GM21576 (cell line): Measurements from ENCODE around the gene PDE9A.

Experiments
- ATAC-seq: cut with Tn5 transposase; IDR thresholded peaks from one replicate; pipeline ENCODE4 v1.9.1; 2021; ENCODE audit warnings: mild to moderate bottlenecking, moderate library complexity; ENCODE audit not compliant: unreplicated experiment

PDE9A gene

GRCh38 chr21:42684109-42684916, 30.9 kb downstream of the PDE9A start:
- no peak for ATAC-seq

GRCh38 chr21:42685036-42685435, 31.6 kb downstream of the PDE9A start:
- ATAC-seq: no peak

- no peak for ATAC-seq
These were observed 32.6 kb downstream of the PDE9A start for GRCh38 chr21:42685954-42686500.

GRCh38 chr21:42687796-42688195, 34.4 kb downstream of the PDE9A start:
- ATAC-seq: no peak

DNA sequence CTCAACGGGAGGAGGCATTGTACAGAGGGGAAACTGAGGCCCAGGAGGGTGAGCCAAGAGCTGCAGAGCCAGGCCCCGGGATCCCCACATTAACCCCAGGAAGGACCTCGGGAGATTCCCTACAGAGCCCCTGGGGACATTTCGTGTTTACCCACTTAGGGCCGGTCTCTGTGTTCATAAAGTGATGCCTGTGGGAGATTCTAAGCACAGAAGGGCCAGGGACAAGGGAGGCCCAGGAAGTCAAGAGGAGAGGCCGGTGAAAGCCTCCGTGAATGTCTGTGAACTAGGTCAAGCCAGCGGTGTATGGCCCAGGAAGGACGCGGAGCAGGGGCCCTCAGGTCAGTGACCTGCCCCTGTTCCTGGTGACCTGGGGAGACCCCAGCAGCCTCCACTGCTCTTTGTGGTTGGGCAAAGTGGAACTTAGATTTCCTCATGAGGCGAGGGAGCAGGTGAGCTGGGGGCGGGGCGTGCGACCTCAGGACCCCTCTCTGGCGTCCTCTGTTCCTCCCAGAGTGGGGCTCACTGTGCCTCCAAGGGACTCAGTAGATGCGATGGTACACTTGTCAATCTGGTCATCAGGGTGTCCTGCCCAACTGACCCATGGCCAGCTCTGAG, 34.9 kb downstream of the PDE9A start:
- ATAC-seq: no peak

DNA sequence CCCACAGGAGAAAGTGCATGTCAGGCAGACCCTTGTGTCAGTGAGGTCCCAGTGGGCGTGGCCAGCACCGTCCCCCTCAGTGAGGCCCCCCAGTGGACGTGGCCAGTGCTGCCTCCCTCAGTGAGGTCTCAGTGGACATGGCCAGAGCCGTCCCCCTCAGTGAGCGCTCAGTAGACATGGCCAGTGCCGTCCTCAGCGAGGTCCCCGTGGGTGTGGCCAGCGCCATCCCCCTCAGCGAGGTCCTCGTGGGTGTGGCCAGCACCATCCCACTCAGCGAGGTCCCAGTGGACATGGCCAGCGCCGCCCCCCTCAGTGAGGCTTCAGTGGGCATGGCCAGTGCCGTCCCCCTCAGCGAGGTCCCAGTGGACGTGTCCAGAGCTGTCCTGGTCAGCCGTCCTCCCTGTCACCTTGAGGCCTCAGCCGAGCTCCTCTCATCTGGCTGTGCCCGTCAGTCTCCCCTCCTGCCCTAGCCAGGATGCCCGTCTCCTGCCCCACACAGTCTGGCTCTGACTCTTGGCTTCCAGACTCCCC, 35.5 kb downstream of the PDE9A start:
- no peak for ATAC-seq

GRCh38 chr21:42690586-42690985, 37.2 kb downstream of the PDE9A start:
- ATAC-seq: no peak

DNA sequence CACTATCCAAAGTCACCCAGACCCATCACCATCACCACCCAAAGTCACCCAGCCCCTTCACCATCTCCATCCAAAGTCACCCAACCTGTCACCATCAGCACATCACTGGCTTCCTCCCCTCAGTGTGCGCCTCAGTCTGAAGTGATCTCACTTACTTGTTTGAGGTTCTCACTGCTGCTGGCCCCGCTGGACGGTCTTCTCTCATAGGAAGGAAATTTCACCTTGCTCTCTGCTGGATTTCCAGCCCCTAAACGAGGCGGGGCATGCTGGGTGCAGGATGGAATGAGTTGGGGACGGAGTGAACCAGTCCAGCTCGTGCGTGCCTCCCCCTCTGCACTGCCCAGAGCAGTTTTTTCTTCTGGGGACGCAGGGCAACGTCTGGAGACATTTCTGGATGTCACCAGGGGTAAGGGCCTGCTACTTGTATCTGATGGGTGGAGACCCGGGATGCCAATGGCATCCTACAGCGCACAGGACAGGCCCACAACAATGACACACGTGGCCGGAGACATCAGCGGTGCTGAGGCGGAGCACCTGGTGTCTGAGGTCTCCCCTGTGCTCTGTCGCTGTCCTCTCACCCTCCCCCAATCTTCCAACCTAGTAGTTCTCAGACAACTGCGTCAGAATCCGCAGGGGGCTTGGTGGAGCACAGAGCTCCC, 38.6 kb downstream of the PDE9A start:
- ATAC-seq: no peak

DNA sequence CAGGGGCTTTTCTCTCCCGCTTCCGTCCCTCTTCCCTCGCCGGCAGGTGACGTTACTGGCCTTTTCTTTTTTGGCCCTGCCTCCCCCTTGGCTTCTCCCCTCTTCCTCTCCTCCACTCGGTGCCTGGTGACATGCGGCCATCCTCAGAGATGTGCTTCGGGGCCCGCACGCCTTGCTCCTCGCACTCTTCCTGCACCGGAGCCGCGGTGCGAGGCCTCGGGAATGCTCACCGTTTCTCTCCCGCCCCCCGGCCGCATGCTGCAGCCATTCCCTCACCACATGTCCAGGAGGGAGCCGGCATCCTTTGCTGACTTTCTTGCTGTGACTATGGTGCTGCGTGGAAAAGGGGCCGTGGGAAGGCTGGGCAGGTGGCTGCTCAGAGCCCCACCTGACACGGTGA, 39.3 kb downstream of the PDE9A start:
- ATAC-seq: no peak

DNA sequence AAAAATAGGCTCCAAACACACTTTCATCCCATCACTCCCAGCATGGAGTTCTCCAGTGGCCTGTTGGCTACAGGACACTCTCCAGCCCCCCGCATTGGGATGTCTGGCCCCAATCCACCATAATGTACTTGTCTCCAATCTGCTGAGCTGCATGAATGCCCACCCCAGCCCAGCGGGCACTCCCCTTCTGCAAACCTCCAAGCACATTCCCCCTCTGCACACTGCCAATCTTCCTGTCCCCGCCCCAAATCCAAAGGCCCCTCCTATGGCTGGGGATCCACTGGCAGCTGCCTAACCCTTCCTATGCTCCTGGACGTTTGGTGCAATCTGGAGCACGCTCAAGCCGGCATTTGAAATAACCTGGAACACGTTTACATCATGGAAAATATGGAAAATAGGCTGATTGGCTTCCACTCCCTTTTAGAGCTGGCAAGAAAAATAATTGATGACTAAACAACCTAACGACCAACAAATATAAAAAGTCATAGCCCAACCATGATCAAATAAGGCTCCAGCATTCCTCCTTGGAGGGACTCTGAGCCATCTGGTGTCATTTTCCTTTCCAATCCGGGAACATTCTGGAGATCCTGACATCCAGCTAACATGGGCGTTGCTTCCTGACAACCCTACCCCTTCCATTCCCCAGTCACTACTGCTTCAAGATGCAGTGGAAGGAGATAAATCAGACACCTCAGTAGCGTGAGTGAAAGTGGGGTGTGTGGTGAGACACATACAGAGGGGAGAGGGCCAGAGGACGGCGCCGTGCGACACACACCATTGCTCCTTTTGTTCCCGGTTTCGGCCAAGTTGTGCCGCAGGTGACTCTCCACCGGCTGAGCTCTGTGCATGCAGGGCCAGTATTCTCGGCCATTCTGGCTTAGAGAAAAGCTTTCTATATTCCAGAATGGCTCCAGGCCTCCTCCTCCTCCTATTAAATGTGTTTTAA, 41.6 kb downstream of the PDE9A start:
- no peak for ATAC-seq

DNA sequence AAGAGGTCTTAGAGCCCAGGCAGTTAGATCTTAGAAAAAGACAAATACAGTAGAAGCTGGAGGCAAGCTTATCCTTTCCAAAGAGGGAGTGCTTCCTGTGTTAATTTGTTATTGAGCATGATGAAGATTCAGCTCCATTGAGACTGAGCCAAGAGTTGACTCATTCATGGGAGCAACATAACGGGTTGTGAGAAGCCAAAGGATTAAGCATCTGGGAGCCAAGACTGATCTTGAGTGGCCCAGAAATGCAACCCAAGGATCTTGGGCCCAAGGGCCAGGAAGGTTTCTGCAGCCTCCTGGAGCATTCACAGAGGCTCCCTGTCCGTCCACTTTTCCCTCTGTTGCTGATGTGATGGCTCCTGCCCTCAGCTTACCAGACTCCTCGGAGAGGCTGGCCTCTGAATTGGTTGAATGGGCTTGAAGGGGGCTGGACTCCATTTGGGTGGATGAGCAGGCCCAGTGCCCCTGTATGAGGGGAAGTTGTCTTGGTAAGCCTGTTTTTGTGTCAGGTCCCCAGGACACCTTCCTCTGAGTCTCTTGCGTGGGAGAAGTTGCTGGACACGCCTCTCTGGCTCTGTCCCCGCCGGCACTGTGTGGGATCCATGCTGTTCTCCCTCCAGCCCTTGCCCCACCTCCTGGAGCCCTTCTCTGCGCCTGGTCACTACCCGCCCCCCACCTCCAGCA, 42.4 kb downstream of the PDE9A start:
- no peak for ATAC-seq

- no peak for ATAC-seq
These were observed 43.1 kb downstream of the PDE9A start for GRCh38 chr21:42696501-42697040.

GRCh38 chr21:42698733-42699132, 45.3 kb downstream of the PDE9A start:
- ATAC-seq: no peak

- no peak for ATAC-seq
These were observed 45.8 kb downstream of the PDE9A start for GRCh38 chr21:42699196-42699595.

- ATAC-seq: no peak
These were observed 48.5 kb downstream of the PDE9A start for GRCh38 chr21:42701706-42702456.

- ATAC-seq: no peak
These were observed 49.3 kb downstream of the PDE9A start for GRCh38 chr21:42702720-42703119.

DNA sequence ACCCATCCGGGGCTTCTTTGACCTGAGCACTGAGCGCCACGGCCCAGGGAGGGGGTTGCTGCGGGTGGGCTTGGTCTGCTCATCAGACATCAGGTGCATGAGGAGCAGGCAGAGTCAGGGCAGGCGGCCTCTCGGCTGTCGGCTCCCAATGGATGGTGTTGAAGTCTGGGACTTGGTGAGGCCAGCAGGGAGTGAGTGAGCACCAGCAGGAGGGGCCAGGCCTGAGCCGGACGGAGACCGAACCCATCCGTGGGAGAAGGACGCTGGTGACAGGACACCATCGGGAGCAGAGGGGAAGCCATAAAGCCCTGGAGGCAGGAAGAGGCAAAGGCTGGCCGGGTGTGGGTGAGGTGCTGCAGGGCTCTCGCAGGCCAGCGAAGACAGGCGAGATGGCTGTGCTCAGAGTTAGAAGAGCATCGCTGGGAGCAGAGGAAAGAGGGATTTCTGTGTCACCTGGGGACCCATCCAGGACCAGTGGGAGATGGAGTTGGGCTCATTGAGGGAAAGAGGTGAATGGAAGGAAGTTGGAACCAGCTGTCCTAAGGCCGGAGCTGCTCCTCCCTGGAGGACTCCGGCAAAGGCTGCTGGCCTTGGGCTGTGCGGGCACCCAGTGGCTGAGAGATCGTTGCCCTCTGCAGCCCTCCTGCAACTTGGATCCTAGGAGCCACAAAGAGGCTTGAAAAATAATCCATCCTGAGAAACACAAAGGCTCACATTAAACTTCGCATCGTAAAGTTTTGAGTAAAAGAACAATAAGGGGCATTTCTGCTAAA, 49.9 kb downstream of the PDE9A start:
- no peak for ATAC-seq

DNA sequence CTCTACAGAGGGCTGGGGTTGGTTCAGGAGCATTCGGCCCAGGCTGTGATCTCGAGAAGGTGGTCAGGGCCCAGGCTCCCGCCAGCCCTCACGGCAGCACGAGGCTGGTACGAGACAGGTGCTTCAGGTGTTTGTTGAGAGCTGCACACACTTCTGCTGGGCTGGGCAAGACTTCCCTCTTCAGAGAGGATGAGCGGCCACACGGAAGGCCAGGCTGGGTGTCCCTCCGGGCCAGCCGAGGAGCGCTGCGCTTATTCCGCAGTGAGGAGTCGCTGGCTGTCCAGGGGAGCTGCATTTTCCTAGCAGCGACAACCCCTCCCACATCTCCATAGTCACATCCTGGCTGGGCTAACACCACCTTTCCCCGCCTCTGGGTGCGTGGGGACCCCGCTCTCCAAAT, 50.5 kb downstream of the PDE9A start:
- no peak for ATAC-seq
